CD4-positive, alpha-beta T cell treated with Interleukin-15 for 4 hours (primary cell): Measurements from ENCODE around the gene COL28A1.
"Not testable (repeated sequence)": the region's sequence is repeated elsewhere in the genome, so short reads cannot be mapped to it uniquely, and the experiment has no call there.

Experiments
- DNase-seq: peaks from one replicate; pipeline ENCODE4 v3.0.0-alpha.2; 2020; ENCODE audit warnings: low spot score

Gene COL28A1

DNA sequence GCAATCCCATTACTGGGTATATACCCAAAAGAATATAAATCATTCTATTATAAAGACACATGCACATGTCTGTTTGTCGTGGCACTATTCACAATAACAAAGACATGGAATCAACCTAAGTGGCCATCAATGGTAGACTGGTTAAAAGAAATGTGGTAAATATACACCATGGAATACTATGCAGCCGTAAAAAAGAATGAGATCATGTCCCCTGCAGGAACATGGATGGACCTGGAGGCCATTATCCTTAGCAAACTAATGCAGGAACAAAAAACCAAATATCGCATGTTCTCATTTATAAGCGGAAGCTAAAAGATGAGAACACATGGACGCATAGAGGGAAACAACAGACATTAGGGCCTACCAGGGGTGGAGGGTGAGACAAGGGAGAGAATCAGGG lies 25.9 kb upstream of the COL28A1 start:
- not testable (repeated sequence) for DNase-seq

GRCh38 chr7:7557252-7557651 lies 21.6 kb upstream of the COL28A1 start:
- DNase-seq: no peak

DNA sequence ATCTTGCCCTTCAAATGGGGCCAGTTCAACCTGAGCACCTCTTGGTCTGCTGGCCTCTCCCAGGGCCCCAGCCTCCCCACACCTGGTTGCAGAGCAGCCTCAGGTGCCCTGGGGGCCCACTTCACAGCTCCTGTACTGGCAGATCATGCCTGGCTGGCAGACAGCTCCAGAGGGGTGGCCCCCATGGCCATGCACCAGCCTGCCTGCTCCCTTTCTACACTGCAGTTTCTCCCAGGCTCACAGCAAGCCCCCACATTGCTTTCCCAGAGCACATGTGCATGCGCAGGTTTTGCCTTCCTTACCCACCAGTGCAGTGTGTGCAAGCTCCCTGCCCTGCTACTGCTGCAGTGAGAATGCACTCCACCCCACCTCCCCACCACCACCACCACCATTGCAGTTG lies 21.2 kb upstream of the COL28A1 start:
- DNase-seq: no peak

DNA sequence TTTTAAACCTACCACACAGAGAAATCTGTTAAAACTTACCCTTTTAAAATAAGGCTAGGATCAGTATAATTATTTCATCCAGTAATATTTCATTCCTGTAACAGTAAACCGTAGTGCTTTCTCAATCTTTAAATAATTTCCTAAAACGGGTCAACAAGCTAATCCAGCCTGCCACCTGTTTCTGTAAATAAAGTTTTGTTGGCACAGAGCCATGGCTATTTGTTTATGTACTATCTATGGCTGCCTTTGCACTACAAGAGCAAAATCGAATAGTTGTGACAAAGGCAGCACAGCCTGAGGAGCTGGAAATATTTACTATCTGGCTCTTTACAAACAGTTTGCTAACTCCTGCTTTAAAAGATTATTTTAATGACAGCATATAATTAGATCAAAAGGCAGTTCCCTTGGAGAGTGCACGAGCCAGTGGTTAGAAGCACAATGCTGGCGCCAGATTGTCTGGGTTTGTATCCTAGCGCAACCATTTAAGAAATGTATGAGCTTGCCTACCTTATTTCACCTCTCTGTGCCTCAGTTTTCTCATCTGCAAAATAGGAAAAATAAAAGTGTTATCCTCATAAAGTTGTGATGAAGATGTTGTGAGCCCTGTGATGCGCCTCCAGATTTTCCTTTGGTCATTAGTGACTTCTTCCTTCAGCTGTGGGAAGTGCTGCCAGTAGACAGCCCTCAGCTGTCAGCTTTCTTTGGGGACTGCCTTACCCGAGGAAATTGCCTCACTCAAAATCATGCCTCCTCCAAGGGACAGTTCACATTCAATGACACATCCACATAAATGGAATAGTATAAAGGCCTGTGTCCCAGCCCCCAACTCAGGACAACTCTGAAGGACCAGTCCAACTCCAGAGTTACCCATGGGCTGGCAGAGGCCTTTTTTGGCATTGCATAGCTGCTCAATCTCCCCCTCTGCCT lies 19.2 kb upstream of the COL28A1 start:
- no peak for DNase-seq

- DNase-seq: no peak
Observed at GRCh38 chr7:7554021-7554432, 18.4 kb upstream of the COL28A1 start.

DNA sequence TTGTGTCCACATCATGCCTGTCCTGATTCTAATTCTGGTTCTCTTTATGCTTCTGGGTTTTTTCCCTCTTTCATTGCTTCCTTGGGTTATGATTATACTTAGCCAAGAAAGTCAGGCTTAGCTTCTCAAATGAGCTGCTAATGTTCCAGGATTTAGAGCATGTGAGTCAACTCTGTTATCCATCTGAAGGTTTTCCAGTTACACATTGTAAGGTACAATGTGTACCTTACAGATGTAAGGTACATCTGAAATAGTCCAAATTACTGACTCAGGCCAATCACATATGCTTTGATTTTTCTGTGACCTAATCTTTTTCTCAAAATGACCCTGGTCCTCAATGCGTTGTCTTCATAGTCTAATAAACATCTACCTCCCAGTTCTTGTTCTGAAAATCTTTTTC lies 17.7 kb upstream of the COL28A1 start:
- no peak for DNase-seq

DNA sequence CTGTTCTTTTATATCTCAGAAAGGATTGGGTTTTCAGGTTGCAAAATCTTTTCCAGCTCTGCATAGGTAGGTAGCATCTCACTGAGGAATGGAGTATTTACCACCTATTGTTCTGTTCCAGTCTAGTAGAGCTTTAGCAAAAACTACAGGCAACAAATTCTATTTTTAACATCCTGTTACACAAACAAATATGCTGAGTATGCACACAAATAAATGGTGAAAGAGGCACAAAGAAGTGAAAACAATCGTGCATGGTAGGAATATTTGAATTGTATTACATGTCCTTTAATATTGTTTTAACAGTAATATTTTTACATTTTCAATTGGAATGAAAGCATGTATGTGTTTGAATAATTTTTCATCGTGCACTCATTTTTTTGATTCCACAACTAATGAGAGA lies 16.5 kb upstream of the COL28A1 start:
- no peak for DNase-seq

GRCh38 chr7:7550663-7551062 lies 15.0 kb upstream of the COL28A1 start:
- no peak for DNase-seq

GRCh38 chr7:7548407-7548806 lies 12.7 kb upstream of the COL28A1 start:
- no peak for DNase-seq

DNA sequence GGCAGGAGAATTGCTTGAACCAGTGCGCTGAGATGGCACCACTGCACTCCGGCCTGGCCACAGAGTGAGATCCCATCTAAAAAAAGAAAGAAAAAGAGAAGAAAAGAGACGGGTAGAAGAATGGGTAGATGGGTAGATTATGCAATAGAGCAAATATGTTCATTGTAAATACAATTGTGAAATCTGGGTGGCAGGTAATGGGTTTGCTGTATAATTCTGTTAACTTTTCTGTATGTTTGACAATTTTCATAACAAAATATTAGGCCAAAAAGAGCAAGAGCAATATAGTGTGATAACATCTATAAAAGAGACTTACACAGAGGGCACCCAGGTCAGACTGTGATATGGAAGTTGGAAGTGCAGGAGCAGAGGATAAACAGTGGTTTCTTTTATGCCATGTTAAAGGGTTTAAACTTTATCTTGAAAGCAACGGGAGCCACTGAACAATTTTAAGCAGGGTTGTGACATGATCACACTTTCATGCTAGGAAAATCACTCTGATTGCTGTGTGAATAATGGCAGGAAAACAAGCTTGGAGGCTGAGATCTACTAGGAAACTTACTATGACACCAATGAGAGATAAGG lies 6.7 kb upstream of the COL28A1 start:
- no peak for DNase-seq

DNA sequence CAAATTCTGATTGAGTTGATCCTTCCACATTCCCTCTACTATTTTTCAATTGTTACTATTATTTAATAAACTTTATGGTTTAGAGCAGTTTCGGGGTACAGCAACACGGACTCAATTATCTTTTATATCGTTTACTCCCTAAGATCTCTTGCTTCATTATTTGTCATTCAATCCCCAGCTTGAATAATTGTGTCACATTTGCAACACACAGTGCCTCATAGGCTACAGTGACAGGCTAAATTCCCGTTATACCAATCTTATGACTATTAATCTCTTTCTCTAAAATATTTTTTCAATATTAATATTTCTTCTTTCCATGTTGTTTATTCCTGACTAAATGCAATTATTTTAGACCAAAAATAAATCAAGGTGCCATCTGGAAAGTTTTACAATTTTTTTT lies 4.0 kb upstream of the COL28A1 start:
- DNase-seq: no peak

DNA sequence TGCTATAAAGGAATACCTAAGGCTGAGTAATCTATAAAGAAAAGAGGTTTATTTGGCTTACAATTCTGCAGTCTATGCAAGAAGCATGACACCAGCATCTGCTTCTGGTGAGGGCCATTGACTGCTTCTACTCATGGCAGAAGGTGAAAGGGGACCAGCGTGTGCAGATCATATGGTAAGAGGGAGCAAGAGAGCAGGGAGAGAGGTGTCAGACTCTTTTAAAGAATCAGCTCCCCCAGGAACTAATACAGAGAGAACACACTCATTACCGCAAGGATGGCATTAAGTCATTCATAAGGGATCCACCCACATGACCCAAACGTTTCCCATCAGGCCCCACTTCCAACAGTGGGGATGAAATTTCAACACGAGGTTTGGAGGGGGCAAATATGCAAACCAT lies 3.5 kb upstream of the COL28A1 start:
- DNase-seq: no peak

DNA sequence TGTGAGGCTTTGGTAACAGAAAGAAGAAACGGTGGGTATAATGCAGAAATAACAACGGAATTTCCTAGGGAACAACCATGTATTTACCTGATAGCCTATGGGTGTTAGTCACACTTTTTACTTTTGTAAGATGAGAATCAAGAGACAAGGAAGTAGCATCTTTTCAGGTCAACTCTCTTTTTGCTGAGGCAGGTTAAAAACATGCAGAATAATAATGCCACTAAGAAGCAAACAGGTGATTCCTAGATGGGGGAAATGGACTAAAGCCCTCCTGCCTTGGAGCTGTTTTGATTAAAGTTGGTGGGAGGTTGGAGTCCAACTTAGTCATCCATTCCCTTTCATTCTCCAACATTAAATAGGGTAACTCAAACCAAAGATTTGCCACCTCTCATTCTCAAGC lies 2.0 kb upstream of the COL28A1 start:
- DNase-seq: no peak

- DNase-seq: no peak
Observed at GRCh38 chr7:7536396-7537019, 835 bp upstream of the COL28A1 start.

DNA sequence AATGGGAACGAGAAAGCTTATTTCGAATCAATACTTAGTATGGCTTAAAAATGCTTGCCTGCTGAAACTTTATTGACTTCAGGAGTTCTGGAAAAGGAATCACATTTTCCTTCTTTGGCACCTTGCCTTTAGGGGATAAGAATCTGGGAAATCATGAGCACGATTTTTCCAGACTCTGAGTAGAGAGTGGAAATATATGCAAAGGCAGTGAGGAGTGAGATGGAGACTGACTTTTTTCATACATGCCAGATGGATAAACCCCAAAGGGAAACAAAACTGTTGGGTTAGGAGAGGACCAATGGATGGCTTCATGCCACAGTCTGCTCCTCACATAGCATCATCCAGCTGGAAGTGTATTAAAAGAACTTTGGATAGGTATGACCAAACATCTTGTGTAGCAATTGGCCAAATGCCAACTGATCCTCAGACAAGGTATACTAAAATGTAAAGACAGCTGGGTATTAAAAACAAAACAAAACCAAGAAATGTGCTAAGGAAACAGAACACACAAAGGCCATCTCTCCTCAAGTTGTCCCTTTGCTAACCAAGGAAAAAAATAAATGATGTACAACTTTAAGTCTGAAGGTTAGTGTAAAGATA lies 1.7 kb downstream of the COL28A1 start:
- no peak for DNase-seq

GRCh38 chr7:7529328-7529727 lies 6.3 kb downstream of the COL28A1 start:
- no peak for DNase-seq

DNA sequence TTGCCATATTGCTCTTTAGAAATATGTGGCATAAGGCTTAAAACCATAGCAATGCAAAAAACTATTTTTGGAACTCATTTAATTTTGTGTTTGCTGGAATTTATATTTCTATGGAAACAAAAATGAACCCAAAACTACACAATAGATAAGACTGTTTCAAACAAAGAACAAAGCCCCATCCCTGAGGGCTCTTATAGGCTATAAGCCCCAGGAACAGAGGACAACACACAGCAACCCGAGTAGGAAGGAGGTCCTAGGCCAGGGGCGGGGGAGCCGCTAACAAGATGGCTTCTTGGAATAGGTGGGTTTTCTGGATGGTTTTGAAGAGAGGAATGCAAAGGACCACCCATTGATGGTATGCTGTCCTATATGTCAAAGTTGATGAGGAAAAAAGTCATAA lies 8.6 kb downstream of the COL28A1 start:
- DNase-seq: no peak

GRCh38 chr7:7526006-7526405 lies 9.7 kb downstream of the COL28A1 start:
- no peak for DNase-seq

GRCh38 chr7:7524121-7524520 lies 11.6 kb downstream of the COL28A1 start:
- no peak for DNase-seq

DNA sequence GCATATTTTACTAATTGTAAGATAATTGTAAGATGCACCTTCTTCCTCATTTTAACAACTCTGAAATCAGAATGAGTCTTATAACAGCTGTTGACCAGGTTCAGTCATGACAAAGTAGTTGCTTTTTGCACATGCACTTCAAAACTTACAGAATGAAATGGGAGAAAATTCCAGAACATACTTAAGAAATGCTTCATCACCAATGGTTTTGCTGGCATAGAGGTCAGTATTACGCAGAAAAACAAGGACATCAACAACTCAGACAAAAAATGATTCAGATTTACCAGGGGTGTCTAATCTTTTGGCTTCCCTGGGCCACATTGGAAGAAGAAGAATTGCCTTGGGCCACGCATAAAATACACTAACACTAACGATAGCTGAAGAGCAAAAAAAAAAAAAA lies 13.3 kb downstream of the COL28A1 start:
- no peak for DNase-seq

DNA sequence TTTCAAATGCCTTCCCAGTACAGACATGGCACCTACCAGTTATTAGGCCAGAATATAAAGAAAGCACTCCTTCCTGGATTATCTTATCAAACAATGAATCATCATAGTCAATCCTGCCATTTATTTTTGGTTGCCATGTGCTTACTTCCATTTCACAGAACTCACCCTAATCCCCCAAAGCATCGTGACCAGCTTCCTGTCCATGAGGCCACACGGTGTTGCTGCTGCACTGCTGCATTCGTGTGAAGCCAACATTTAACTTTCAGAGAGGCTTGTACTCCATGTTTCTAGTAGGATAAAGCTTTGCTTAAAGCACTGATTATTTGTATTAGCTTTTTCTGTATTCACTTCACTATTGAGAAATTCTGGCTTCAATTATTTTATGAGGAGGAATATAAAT lies 14.4 kb downstream of the COL28A1 start:
- DNase-seq: no peak

GRCh38 chr7:7519528-7519927 lies 16.1 kb downstream of the COL28A1 start:
- no peak for DNase-seq

DNA sequence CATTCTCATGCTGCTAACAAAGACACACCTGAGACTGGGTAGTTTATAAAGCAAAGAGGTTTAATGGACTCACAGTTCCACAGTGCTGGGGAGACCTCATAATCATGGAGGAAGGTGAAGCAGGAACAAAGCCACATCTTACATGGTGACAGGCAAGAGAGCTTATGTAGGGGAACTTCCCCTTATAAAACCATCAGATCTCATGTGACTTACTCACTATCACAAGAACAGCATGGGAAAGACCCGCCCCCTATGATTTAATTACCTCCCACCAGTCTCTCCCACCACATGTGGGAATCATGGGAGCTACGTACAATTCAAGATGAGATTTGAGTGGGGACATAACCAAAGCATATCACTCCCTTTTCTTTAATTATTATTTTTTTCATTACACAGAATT lies 16.6 kb downstream of the COL28A1 start:
- no peak for DNase-seq
